ENCODE data around the gene OR5P2. TPM values are rescaled to one million over a fixed set of nuclear protein-coding genes. Genes with fewer than 3 reads are reported as not detected.

The OR5P2 gene
- polyA plus RNA-seq, 1 of the 3 experiments (the other 2 are of a cell fraction) = not detected

DNA sequence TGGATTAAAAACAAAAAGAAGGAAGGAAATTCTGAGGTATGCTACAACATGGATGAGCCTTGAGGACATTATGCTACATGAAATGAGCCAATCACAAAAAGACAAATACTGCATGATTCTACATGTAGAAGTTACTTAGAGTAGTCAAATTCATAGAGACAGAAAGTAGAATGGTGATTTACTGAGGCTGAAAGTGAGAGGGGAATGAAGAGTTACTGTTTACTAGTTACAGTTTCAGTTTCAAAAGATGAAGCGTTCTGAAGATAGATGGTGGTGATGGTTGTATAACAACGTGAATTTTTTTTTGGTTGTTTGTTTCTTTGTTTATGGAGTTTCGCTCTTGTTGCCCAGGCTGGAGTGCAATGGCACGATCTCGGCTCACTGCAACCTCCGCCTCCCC, 9.5 kb downstream of the OR5P2 start:
- no peak for DNase-seq
- CTCF ChIA-PET = no interaction called here

DNA sequence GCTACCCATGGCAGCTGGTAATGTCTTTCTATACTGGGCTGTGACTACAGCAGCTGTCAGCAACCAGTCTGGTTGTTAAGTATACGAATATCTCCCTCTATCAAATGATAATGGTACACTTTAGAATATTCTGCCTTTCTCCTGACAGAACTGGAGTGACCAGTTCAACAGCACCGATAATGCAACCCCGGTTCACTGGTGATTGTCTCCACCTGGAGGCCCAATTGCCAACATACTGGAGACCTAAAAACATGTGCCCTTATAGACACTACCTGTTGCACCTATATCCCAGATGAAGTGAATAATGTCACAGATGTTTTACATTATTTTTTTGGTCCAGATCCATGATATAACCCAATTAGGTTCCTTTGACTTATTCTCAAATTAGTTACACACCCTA, 21.1 kb downstream of the OR5P2 start:
- Histone ChIP-seq H3K36me3 (replicated peaks in 1 of 2; ENCODE audit: control insufficient read depth in 1 of 2, insufficient read depth in 2 of 2, low read length in 1 of 2) (no peaks in the 10 kb centered on the region), H4K20me1 (ENCODE audit: insufficient read depth) (no peaks in the 10 kb centered on the region), H3K9me2 (no peaks in the 10 kb centered on the region), H3F3A (replicated peaks; ENCODE audit: insufficient read depth) (no peaks in the 10 kb centered on the region), H2AFZ (ENCODE audit: low read depth) (no peak overlapping the region), H3K9ac (no peak overlapping the region), H3K4me1 (ENCODE audit: control insufficient read depth in 1 of 2, insufficient read depth in 2 of 2, low read depth in 1 of 2, low read length in 1 of 2) (no peaks in the 10 kb centered on the region), H3K27ac (ENCODE audit: low read depth in 2 of 2, low read length in 1 of 2) (no peak overlapping the region), H3K27me3 (ENCODE audit: insufficient read depth) (no peaks in the 10 kb centered on the region), H3K79me2 (ENCODE audit: insufficient read depth) (no peaks in the 10 kb centered on the region), H3K9me3 (no peaks in the 10 kb centered on the region), H3K4me3 (ENCODE audit: low read depth in 2 of 2, low read length in 1 of 2) (no peak overlapping the region), H3K4me2 (no peak overlapping the region)
- TF ChIP-seq RCOR1 (IDR thresholded peaks at IDR 0.05; ENCODE audit: low read length) (no peak), TAF1 (IDR thresholded peaks at IDR 0.05; ENCODE audit: borderline replicate concordance, low read depth, low read length) (no peak), FOXM1 (IDR thresholded peaks at IDR 0.05; ENCODE audit: low read depth) (no peak), MEF2A (IDR thresholded peaks at IDR 0.05; ENCODE audit: borderline replicate concordance, low read depth) (no peak), YY1 (IDR thresholded peaks at IDR 0.05; ENCODE audit: low read depth) (no peak), FOXJ3 (CRISPR knock-in tag; IDR thresholded peaks at IDR 0.05) (no peak), EP300 (IDR thresholded peaks at IDR 0.05; ENCODE audit: borderline replicate concordance in 1 of 2, low read depth in 1 of 2, low read length in 1 of 2) (no peak), GABPA (IDR thresholded peaks at IDR 0.05; ENCODE audit: low read depth) (no peak), TEAD4 (IDR thresholded peaks at IDR 0.05; ENCODE audit: borderline replicate concordance, insufficient read depth) (no peak), NRF1 (IDR thresholded peaks at IDR 0.05; ENCODE audit: low read depth, low read length) (no peak), FOSL2 (IDR thresholded peaks at IDR 0.05; ENCODE audit: borderline replicate concordance, low read depth) (no peak), JUND (IDR thresholded peaks at IDR 0.05) (no peak), RFX5 (IDR thresholded peaks at IDR 0.05; ENCODE audit: low read length) (no peak)
- TF ChIP-seq, protein P1, sequence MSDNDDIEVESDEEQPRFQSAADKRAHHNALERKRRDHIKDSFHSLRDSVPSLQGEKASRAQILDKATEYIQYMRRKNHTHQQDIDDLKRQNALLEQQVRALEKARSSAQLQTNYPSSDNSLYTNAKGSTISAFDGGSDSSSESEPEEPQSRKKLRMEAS (IDR thresholded peaks at IDR 0.05; ENCODE audit: low read depth) = no peak
- TF ChIP-seq, protein P2, sequence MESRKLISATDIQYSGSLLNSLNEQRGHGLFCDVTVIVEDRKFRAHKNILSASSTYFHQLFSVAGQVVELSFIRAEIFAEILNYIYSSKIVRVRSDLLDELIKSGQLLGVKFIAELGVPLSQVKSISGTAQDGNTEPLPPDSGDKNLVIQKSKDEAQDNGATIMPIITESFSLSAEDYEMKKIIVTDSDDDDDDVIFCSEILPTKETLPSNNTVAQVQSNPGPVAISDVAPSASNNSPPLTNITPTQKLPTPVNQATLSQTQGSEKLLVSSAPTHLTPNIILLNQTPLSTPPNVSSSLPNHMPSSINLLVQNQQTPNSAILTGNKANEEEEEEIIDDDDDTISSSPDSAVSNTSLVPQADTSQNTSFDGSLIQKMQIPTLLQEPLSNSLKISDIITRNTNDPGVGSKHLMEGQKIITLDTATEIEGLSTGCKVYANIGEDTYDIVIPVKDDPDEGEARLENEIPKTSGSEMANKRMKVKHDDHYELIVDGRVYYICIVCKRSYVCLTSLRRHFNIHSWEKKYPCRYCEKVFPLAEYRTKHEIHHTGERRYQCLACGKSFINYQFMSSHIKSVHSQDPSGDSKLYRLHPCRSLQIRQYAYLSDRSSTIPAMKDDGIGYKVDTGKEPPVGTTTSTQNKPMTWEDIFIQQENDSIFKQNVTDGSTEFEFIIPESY (IDR thresholded peaks at IDR 0.05; ENCODE audit: borderline replicate concordance, low read depth) = no peak
- TF ChIP-seq, protein P3, sequence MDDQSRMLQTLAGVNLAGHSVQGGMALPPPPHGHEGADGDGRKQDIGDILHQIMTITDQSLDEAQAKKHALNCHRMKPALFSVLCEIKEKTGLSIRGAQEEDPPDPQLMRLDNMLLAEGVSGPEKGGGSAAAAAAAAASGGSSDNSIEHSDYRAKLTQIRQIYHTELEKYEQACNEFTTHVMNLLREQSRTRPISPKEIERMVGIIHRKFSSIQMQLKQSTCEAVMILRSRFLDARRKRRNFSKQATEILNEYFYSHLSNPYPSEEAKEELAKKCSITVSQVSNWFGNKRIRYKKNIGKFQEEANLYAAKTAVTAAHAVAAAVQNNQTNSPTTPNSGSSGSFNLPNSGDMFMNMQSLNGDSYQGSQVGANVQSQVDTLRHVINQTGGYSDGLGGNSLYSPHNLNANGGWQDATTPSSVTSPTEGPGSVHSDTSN (IDR thresholded peaks at IDR 0.05) = no peak
- TF ChIP-seq, protein P4, sequence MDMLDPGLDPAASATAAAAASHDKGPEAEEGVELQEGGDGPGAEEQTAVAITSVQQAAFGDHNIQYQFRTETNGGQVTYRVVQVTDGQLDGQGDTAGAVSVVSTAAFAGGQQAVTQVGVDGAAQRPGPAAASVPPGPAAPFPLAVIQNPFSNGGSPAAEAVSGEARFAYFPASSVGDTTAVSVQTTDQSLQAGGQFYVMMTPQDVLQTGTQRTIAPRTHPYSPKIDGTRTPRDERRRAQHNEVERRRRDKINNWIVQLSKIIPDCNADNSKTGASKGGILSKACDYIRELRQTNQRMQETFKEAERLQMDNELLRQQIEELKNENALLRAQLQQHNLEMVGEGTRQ (IDR thresholded peaks at IDR 0.05; ENCODE audit: borderline replicate concordance, low read depth, low read length) = no peak
- TF ChIP-seq, protein P5, sequence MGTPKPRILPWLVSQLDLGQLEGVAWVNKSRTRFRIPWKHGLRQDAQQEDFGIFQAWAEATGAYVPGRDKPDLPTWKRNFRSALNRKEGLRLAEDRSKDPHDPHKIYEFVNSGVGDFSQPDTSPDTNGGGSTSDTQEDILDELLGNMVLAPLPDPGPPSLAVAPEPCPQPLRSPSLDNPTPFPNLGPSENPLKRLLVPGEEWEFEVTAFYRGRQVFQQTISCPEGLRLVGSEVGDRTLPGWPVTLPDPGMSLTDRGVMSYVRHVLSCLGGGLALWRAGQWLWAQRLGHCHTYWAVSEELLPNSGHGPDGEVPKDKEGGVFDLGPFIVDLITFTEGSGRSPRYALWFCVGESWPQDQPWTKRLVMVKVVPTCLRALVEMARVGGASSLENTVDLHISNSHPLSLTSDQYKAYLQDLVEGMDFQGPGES (IDR thresholded peaks at IDR 0.05; ENCODE audit: low read depth, low read length) = no peak
- TF ChIP-seq, protein P6, sequence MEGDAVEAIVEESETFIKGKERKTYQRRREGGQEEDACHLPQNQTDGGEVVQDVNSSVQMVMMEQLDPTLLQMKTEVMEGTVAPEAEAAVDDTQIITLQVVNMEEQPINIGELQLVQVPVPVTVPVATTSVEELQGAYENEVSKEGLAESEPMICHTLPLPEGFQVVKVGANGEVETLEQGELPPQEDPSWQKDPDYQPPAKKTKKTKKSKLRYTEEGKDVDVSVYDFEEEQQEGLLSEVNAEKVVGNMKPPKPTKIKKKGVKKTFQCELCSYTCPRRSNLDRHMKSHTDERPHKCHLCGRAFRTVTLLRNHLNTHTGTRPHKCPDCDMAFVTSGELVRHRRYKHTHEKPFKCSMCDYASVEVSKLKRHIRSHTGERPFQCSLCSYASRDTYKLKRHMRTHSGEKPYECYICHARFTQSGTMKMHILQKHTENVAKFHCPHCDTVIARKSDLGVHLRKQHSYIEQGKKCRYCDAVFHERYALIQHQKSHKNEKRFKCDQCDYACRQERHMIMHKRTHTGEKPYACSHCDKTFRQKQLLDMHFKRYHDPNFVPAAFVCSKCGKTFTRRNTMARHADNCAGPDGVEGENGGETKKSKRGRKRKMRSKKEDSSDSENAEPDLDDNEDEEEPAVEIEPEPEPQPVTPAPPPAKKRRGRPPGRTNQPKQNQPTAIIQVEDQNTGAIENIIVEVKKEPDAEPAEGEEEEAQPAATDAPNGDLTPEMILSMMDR (IDR thresholded peaks at IDR 0.05) = no peak
- ChIA-PET POLR2A (no interaction called here), CTCF (no interaction called here)
- no peak for DNase-seq
- WGBS (ENCODE audit: low lambda C conversion rate) = 0% methylated on average over 3 of the region's 3 CpGs

More for the DNA sequence above, 9.5 kb downstream of the OR5P2 start:
- Histone ChIP-seq H3K4me3 (ENCODE audit: low read depth in 2 of 2, low read length in 1 of 2) (no peak overlapping the region), H4K20me1 (ENCODE audit: insufficient read depth) (no peaks in the 10 kb centered on the region), H3K4me1 (ENCODE audit: control insufficient read depth in 1 of 2, insufficient read depth in 2 of 2, low read depth in 1 of 2, low read length in 1 of 2) (no peaks in the 10 kb centered on the region), H3K27ac (ENCODE audit: low read depth in 2 of 2, low read length in 1 of 2) (no peak overlapping the region), H3F3A (replicated peaks; ENCODE audit: insufficient read depth) (no peaks in the 10 kb centered on the region), H3K79me2 (ENCODE audit: insufficient read depth) (no peaks in the 10 kb centered on the region), H2AFZ (ENCODE audit: low read depth) (no peak overlapping the region), H3K9me2 (no peaks in the 10 kb centered on the region), H3K4me2 (no peak overlapping the region), H3K36me3 (replicated peaks in 1 of 2; ENCODE audit: control insufficient read depth in 1 of 2, insufficient read depth in 2 of 2, low read length in 1 of 2) (no peaks in the 10 kb centered on the region), H3K9ac (no peak overlapping the region), H3K27me3 (ENCODE audit: insufficient read depth) (no peaks in the 10 kb centered on the region), H3K9me3 (no peaks in the 10 kb centered on the region)
- POLR2A ChIA-PET = no interaction called here
- no peak for TF ChIP-seq GATA2 (CRISPR knock-in tag; IDR thresholded peaks at IDR 0.05)
- TF ChIP-seq FOXJ3 (CRISPR knock-in tag; IDR thresholded peaks at IDR 0.05) = no peak
- no peak for TF ChIP-seq EP300 (IDR thresholded peaks at IDR 0.05; ENCODE audit: borderline replicate concordance in 1 of 2, low read depth in 1 of 2, low read length in 1 of 2)
- TF ChIP-seq RXRA (IDR thresholded peaks at IDR 0.05; ENCODE audit: borderline replicate concordance, low read depth) = no peak
- TF ChIP-seq GABPA (IDR thresholded peaks at IDR 0.05; ENCODE audit: low read depth) = no peak
- 3% methylated on average over 6 of the region's 6 CpGs for WGBS (ENCODE audit: low lambda C conversion rate)

Measured in SK-N-SH (cell line).